D721Med (cell line): Measurements from ENCODE around the gene E4F1.

ENCODE experiments used
- DNase-seq: peaks from one replicate; pipeline ENCODE4 v3.0.0; 2011; ENCODE audit warnings: low spot score; ENCODE audit not compliant: insufficient read length
- FAIRE-seq: peaks from 2 replicates; lab custom pipeline; 2011; peaks lifted over from hg19 to GRCh38; lab: Jason Lieb, UNC
- CTCF ChIP-seq: IDR thresholded peaks from 2 replicates; pipeline ENCODE4 v1.5.1; 2012; ENCODE audit warnings: mild to moderate bottlenecking, control low read depth; ENCODE audit not compliant: insufficient read depth; ENCODE audit errors: missing control alignments

Gene E4F1

DNA sequence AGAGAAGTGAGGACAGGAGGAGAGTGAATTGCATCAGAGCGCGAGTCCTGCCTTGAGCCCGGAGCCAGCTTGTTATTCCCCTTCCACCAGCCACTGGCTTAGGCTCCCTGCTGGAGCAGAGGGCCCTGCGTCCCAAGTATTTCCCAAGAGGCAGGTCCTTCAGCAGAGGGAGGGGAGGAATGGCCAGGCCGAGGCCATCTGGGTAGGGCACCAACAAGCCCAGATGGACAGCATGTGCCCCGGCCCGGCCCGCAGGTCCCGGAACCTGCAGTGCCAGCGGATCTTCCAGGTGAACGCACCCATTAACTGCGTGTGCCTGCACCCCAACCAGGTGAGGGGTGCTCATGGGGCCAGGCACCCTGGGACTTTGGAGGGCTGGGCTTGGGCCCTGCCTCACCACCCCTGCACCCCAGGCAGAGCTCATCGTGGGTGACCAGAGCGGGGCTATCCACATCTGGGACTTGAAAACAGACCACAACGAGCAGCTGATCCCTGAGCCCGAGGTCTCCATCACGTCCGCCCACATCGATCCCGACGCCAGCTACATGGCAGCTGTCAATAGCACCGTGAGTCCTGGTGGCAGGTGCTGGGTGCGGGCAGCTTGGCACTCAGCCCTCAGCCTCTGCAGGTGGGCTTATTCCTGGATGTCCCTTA is 16.5 kb upstream of the E4F1 start:
- DNase-seq (no peak), FAIRE-seq (no peak)

DNA sequence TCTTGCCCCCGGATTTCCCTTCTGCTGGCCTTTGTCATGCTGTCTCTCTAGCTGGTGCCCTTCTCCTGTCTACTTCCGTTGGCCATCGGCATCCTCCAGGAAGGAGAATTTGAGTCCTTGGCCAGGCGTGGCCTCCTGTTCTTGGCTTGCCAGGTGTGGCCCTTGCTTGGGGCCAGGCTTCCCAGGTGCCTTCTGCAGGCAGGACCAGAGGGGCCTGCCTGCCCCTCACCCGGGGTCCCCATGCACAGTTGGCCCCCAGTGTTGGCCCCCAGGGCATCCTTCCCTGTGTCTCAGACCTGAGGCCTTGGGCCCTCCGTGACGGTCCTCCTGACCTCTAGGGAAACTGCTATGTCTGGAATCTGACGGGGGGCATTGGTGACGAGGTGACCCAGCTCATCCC is 15.5 kb upstream of the E4F1 start:
- DNase-seq (no peak), FAIRE-seq (no peak)
- no peak for TF ChIP-seq CTCF

More for the DNA sequence above, 16.5 kb upstream of the E4F1 start:
- no peak for TF ChIP-seq CTCF

GRCh38 chr16:2208308-2208707 is 15.1 kb upstream of the E4F1 start:
- TF ChIP-seq CTCF, result no peak
- FAIRE-seq, result no peak
- DNase-seq, result no peak

DNA sequence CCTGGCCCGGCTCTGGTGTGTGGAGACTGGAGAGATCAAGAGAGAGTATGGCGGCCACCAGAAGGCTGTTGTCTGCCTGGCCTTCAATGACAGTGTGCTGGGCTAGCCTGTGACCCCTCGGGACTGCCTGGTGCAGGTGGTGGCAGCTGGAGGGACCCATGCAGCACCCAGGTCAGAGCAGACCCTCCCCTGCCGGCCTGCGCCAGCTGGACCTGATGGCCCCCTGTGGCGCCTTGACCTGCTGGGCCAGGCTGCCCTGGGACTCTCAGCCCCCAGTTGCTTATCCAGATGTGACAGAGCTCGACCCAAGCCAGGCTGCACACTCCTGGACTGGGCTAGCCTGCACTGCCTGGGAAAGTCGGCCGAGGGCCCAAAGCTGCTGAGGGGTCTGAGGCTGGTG is 14.6 kb upstream of the E4F1 start:
- DNase-seq (no peak), FAIRE-seq (no peak)
- no peak for TF ChIP-seq CTCF

GRCh38 chr16:2209258-2210008 is 14.0 kb upstream of the E4F1 start:
- FAIRE-seq (no peak), DNase-seq (no peak)
- TF ChIP-seq CTCF, result no peak

GRCh38 chr16:2210009-2210332 is 13.4 kb upstream of the E4F1 start:
- no peak for DNase-seq
- TF ChIP-seq CTCF, result no peak
- FAIRE-seq, result no peak
